Body of pancreas (tissue), 4 donors: ENCODE data around the gene ZNF705A. TPM values are rescaled to one million over a fixed set of nuclear protein-coding genes. Genes with fewer than 3 reads are reported as not detected.
"Not testable (repeated sequence)": the region's sequence is repeated elsewhere in the genome, so short reads cannot be mapped to it uniquely, and the experiment has no call there.

Experiments used
- ATAC-seq: fragments of 150-250 bp; one replicate; pipeline ENCODE4 v1.9.1; 2016
- DNase-seq, 4 donors: peaks; one replicate each; pipeline ENCODE4 v3.0.0-alpha.2; 2019
- H3K27ac ChIP-seq, 4 donors: fragments of 200-600 bp; sonication (generic); 1 replicate in 3 of 4; 2 replicates in 1 of 4; pipeline versions ENCODE4 v1.5.1 to v1.6.1; 2016 to 2019; ENCODE audit warnings: mild to moderate bottlenecking in 1 of 4, mixed read lengths in 1 of 4, moderate library complexity in 1 of 4
- H3K27me3 ChIP-seq, 2 donors: fragments of 200-600 bp; sonication (generic); one replicate each; pipeline ENCODE4 v1.6.0; 2016; ENCODE audit warnings: mild to moderate bottlenecking in 1 of 2
- H3K36me3 ChIP-seq, 2 donors: fragments of 200-600 bp; sonication (generic); replicated peaks in 1 of 2; 2 replicates each; pipeline ENCODE4 v1.5.1; 2016; ENCODE audit warnings: low read depth in 2 of 2; ENCODE audit not compliant: insufficient read depth in 1 of 2
- H3K4me1 ChIP-seq: fragments of 200-600 bp; sonication (generic); one replicate; pipeline ENCODE4 v1.6.0; 2016
- H3K4me3 ChIP-seq, 2 donors: fragments of 200-600 bp; sonication (generic); 1 replicate in 1 of 2; 2 replicates in 1 of 2; pipeline ENCODE4 v1.5.1; 2016 to 2019
- H3K9me3 ChIP-seq, 3 donors: fragments of 200-600 bp; sonication (generic); 1 replicate in 2 of 3; 2 replicates in 1 of 3; pipeline ENCODE4 v1.5.1; 2016
- POLR2A ChIP-seq, 3 donors: fragments of 450-650 bp; IDR thresholded peaks; one replicate each; pipeline ENCODE4 v1.6.1; 2016; ENCODE audit warnings: antibody characterized with exemption in 3 of 3, mild to moderate bottlenecking in 2 of 3
- WGBS, 2 donors: methylation state at CpG; one replicate each; pipeline ENCODE4 v1.1.5; 2017; 5-methylcytosine and 5-hydroxymethylcytosine counted together
- intact Hi-C: fragments of 100-400 bp; cut with DNase I; formaldehyde crosslinking; loops from one replicate; pipeline ENCODE4 v1.15.1; 2023
- total RNA-seq, 2 donors: library from RNA; depleted of rRNA; stranded (reverse); fragments of >200 nt; gene quantifications; one replicate each; pipeline ENCODE4 v1.1.0, GENCODE V29; 2016
- TF ChIP-seq, protein P1 (sequence below), 7 experiments: fragments of 450-650 bp in 4 of 7; fragments of 200-600 bp in 3 of 7; sonication (generic) in 3 of 7; IDR thresholded peaks; one replicate each; pipeline ENCODE4 v1.5.1; 2016 to 2019; ENCODE audit warnings: antibody characterized with exemption in 7 of 7

Gene ZNF705A
- not detected for total RNA-seq

DNA sequence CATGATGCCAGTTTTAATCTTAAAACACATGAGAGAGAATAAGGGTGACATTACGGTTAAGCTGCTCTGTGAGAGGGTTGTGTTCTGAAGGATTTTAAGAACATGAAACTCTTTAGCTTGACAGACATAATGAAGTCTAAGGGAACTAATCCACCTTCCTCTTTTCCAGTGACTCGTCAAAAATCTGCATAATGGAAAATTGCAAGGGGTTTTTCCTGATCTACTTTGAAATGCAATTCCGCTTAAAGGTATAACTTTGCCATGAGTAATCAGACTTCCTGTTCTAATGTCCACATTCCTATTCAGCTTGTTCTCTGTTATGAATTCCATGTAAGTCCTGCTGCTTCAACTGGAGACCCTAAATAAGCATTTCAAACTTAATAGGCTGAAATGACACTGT, at the start of gene ZNF705A:
TSS of gene ZNF705A (plus strand) at position 171 of the 400 bp plus-strand sequence. CDS start 15,611 bp downstream, outside the sequence.
- Histone ChIP-seq H3K4me3 (no peak within 1 kb of the TSS), H3K27me3 (no peaks in the 10 kb centered on the region), H3K9me3 (no peaks in the 10 kb centered on the region), H3K36me3 (no peaks in the 10 kb centered on the region), H3K4me1 (no peaks in the 10 kb centered on the region), H3K27ac (peak within 1 kb of the TSS in 1 of 4 donors; percentile 25)
- no peak for ATAC-seq
- TF ChIP-seq, protein P1, sequence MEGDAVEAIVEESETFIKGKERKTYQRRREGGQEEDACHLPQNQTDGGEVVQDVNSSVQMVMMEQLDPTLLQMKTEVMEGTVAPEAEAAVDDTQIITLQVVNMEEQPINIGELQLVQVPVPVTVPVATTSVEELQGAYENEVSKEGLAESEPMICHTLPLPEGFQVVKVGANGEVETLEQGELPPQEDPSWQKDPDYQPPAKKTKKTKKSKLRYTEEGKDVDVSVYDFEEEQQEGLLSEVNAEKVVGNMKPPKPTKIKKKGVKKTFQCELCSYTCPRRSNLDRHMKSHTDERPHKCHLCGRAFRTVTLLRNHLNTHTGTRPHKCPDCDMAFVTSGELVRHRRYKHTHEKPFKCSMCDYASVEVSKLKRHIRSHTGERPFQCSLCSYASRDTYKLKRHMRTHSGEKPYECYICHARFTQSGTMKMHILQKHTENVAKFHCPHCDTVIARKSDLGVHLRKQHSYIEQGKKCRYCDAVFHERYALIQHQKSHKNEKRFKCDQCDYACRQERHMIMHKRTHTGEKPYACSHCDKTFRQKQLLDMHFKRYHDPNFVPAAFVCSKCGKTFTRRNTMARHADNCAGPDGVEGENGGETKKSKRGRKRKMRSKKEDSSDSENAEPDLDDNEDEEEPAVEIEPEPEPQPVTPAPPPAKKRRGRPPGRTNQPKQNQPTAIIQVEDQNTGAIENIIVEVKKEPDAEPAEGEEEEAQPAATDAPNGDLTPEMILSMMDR (IDR thresholded peaks at IDR 0.05), result no peak
- no peak for TF ChIP-seq POLR2A (IDR thresholded peaks at IDR 0.05)
- intact Hi-C loops, result no loop called here
- no peak for DNase-seq
- WGBS, 2 donors, result 59 to 79% methylated on average over 3 of the region's 3 CpGs

- intact Hi-C loops, result no loop called here
- no peaks in the 10 kb centered on the region for H3K27me3 ChIP-seq
- H3K27ac ChIP-seq, result no peak overlapping the region
- peak; percentile 78 for ATAC-seq
- H3K4me1 ChIP-seq, result peaks cover 3% of the 10 kb centered on the region
- WGBS, 2 donors, result 0 to 1% methylated on average over 3 of the region's 3 CpGs
- DNase-seq, result peak; percentile 80 to 86 (median 84)
- no peaks in the 10 kb centered on the region for H3K36me3 ChIP-seq
- no peak overlapping the region for H3K4me3 ChIP-seq
- H3K9me3 ChIP-seq, result no peaks in the 10 kb centered on the region
- TF ChIP-seq, protein P1 (IDR thresholded peaks at IDR 0.05), result peak; percentile 91 to 99 (median 97)
- no peak for TF ChIP-seq POLR2A (IDR thresholded peaks at IDR 0.05)
Observed at GRCh38 chr12:8108808-8109398, 47.9 kb upstream of the ZNF705A start.

DNA sequence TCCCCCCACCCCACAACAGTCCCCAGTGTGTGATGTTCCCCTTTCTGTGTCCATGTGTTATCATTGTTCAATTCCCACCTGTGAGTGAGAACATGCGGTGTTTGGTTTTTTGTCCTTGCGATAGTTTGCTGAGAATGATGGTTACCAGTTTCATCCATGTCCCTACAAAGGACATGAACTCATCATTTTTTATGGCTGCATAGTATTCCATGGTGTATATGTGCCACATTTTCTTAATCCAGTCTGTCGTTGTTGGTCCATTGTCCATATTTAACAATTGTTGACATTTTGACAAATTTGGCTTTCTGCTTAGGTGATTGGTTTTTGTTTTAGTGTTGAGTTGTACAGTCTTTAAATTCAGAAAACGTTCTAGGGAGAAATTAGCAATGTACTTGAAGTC, 43.7 kb upstream of the ZNF705A start:
- not testable (repeated sequence) for H3K4me1 ChIP-seq, DNase-seq, H3K4me3 ChIP-seq, ATAC-seq, H3K9me3 ChIP-seq, H3K36me3 ChIP-seq, H3K27me3 ChIP-seq, H3K27ac ChIP-seq
- 97 to 99% methylated on average over 4 of the region's 4 CpGs for WGBS, 2 donors
- intact Hi-C loops, result loop anchor here (10.0 kb wide), 1 partner anchor 122 kb away; no protein-coding TSS in a partner anchor

DNA sequence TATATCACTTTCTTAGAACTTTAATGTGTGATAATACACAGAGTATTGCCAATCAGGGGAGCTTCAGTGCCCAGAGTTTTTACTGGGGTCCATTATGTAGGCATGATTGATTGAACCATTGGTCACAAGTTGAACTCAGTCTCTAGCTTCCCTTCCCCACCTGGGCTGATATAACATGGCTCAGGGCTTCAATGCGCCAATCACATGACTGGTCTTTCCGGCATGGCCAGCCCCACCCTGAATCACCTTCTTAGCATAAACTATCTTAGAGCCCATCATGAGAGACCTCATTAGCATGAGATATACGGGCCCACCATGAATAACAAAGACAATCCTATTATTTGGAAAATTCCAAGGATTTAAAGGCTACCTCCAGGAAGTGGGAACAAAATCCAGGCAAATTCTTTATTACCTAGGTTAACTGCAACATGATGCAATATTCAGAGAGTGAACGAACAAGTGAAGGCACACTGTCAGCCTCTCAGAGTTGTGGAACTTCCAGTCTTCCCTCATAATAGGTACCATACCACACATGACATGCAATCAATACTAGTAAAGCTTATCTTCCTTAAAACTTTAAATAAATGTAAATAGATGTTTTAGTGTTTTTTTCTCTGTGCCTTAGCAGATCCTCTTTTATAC, 36.6 kb upstream of the ZNF705A start:
- Histone ChIP-seq H3K36me3 (no peaks in the 10 kb centered on the region), H3K4me3 (no peak overlapping the region), H3K4me1 (no peaks in the 10 kb centered on the region), H3K27me3 (no peaks in the 10 kb centered on the region), H3K27ac (no peak overlapping the region), H3K9me3 (no peaks in the 10 kb centered on the region)
- DNase-seq (no peak), ATAC-seq (no peak)
- 89 to 90% methylated on average over 4 of the region's 4 CpGs for WGBS, 2 donors
- TF ChIP-seq POLR2A (IDR thresholded peaks at IDR 0.05), result no peak
- TF ChIP-seq, protein P1 (IDR thresholded peaks at IDR 0.05), result no peak
- intact Hi-C loops, result no loop called here

DNA sequence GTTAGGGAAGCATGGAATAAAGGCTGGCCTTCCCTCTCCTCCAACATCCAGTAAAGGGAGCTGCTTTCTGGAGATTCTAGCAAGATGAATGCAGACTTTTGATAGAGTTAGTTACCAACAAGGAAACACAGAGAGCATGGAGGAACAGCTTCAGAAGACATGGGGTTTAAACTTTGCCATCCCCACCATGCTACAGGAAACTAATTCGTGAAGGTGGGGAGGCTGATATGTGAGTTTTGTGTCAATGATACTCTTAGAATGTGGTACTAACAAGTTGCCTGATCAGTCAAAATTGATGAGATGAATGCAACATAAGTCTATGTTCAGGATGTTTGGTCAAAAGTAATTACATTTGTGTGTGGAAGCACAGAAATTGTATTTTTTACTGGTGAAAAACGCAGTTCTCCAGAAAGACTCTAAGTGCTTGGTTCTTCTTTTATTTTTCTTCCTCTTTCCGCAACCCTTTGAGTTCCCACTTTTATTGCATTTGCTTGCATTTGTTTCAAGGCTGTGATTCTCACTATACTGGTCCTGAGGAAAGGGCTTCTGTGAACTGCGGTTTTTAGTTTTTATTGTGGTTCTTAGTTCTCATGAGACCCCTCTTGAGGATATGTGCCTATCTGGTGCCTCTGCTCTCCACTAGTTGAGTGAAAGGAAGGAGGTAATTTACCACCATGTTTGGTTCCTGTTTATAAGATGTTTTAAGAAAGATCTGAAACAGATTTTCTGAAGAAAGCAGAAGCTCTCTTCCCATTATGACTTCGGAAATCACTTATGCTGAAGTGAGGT, 33.5 kb upstream of the ZNF705A start, which contains the start of gene CLEC4A:
TSS of gene CLEC4A (plus strand) at position 494 of the 789 bp plus-strand sequence. CDS start at position 756, 262 bp downstream.
- peak within 1 kb of the TSS in 1 of 4 donors; percentile 32 for H3K27ac ChIP-seq
- H3K9me3 ChIP-seq, result no peaks in the 10 kb centered on the region
- no peak for TF ChIP-seq POLR2A (IDR thresholded peaks at IDR 0.05)
- TF ChIP-seq, protein P1 (IDR thresholded peaks at IDR 0.05), result no peak
- intact Hi-C loops, result no loop called here
- WGBS, 2 donors, result 58 to 67% methylated on average over 5 of the region's 5 CpGs
- no peaks in the 10 kb centered on the region for H3K27me3 ChIP-seq
- no peaks in the 10 kb centered on the region for H3K36me3 ChIP-seq
- no peak for DNase-seq
- ATAC-seq, result no peak
- H3K4me3 ChIP-seq, result no peak within 1 kb of the TSS
- no peaks in the 10 kb centered on the region for H3K4me1 ChIP-seq
